Lower leg skin (tissue), 3 donors: ENCODE measurements around the gene GALNT14.

Source experiments
- CTCF ChIP-seq, 3 donors: fragments of 450-650 bp; IDR thresholded peaks; one replicate each; pipeline ENCODE4 v1.5.1; 2016; ENCODE audit warnings: antibody characterized with exemption in 3 of 3, mild to moderate bottlenecking in 3 of 3, moderate library complexity in 2 of 3
- POLR2A ChIP-seq, 2 donors: fragments of 450-650 bp; IDR thresholded peaks; one replicate each; pipeline ENCODE4 v1.6.1; 2016 to 2017; ENCODE audit warnings: antibody characterized with exemption in 2 of 2, mild to moderate bottlenecking in 1 of 2, moderate library complexity in 1 of 2

GRCh38 chr2:30860726-30861125, 277.5 kb downstream of the GALNT14 start:
- TF ChIP-seq CTCF (IDR thresholded peaks at IDR 0.05) (no peak), POLR2A (IDR thresholded peaks at IDR 0.05) (no peak)
